ENCODE results near the gene IHH.

- TF ChIP-seq MXI1 (IDR thresholded peaks at IDR 0.05; ENCODE audit: low read depth, low read length) (no peak), ZNF23 (CRISPR knock-in tag; IDR thresholded peaks at IDR 0.05) (no peak)
These were observed 5.5 kb downstream of the IHH start for GRCh38 chr2:219054956-219055903.
